GM12878 (cell line): ENCODE results near the gene ERCC1.
"Not testable (repeated sequence)": the region's sequence is repeated elsewhere in the genome, so short reads cannot be mapped to it uniquely, and the experiment has no call there.

ENCODE experiments used
- JUND ChIP-seq: IDR thresholded peaks from 2 replicates; pipeline ENCODE4 v1.6.1; 2012; ENCODE audit warnings: low read depth, mild to moderate bottlenecking, low read length, improper control_type of control experiment, moderate library complexity
- KDM1A ChIP-seq: fragments of 200-600 bp; sonication (generic); IDR thresholded peaks from 2 replicates; pipeline ENCODE4 v1.6.1; 2016; ENCODE audit warnings: borderline replicate concordance
- RFX5 ChIP-seq: IDR thresholded peaks from 2 replicates; pipeline ENCODE4 v1.6.1; 2011; ENCODE audit warnings: low read depth, low read length, improper control_type of control experiment
- SREBF1 ChIP-seq: IDR thresholded peaks from 2 replicates; pipeline ENCODE4 v1.6.1; 2012; ENCODE audit warnings: mild to moderate bottlenecking, low read length
- ZNF207 ChIP-seq: fragments of 450-650 bp; IDR thresholded peaks from 2 replicates; pipeline ENCODE4 v1.6.1; 2014; ENCODE audit warnings: antibody characterized with exemption, mild to moderate bottlenecking, borderline replicate concordance
- TF ChIP-seq, protein P1 (sequence below): IDR thresholded peaks from 2 replicates; pipeline ENCODE4 v1.6.1; 2012; ENCODE audit warnings: low read length, inconsistent platforms
- TF ChIP-seq, protein P2 (sequence below), 3 experiments: IDR thresholded peaks in 2 of 3; conservative IDR thresholded peaks in 1 of 3; 2 replicates each; pipeline ENCODE4 v1.5.1; 2011; ENCODE audit warnings: low read depth in 3 of 3, low read length in 3 of 3, mild to moderate bottlenecking in 3 of 3, control low read depth in 2 of 3, moderate library complexity in 2 of 3, inconsistent platforms in 1 of 3, mixed read lengths in 1 of 3; ENCODE audit not compliant: control insufficient read depth in 2 of 3, insufficient read depth in 1 of 3; ENCODE audit errors: extremely low read depth in 1 of 3

DNA sequence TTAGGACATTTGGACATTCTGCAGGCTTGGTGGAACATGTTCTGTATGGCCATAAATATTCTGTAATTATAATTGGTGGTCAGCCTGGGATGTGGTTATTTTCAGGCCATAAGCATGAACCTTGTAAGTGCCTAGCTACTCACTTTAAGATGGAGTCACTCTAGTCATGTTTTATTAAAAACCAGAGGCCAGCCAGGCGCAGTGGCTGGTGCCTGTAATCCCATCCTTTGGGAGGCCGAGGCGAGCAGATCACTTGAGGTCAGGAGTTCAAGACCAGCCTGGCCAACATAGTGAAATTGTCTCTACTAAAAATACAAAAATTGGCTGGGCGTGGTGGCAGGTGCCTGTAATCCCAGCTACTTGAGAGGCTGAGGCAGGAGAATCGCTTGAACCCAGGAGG is 16.1 kb downstream of the ERCC1 start:
- TF ChIP-seq JUND, KDM1A, RFX5, SREBF1, ZNF207: not testable (repeated sequence)
- TF ChIP-seq, protein P1, sequence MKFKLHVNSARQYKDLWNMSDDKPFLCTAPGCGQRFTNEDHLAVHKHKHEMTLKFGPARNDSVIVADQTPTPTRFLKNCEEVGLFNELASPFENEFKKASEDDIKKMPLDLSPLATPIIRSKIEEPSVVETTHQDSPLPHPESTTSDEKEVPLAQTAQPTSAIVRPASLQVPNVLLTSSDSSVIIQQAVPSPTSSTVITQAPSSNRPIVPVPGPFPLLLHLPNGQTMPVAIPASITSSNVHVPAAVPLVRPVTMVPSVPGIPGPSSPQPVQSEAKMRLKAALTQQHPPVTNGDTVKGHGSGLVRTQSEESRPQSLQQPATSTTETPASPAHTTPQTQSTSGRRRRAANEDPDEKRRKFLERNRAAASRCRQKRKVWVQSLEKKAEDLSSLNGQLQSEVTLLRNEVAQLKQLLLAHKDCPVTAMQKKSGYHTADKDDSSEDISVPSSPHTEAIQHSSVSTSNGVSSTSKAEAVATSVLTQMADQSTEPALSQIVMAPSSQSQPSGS = not testable (repeated sequence)
- TF ChIP-seq, protein P2, sequence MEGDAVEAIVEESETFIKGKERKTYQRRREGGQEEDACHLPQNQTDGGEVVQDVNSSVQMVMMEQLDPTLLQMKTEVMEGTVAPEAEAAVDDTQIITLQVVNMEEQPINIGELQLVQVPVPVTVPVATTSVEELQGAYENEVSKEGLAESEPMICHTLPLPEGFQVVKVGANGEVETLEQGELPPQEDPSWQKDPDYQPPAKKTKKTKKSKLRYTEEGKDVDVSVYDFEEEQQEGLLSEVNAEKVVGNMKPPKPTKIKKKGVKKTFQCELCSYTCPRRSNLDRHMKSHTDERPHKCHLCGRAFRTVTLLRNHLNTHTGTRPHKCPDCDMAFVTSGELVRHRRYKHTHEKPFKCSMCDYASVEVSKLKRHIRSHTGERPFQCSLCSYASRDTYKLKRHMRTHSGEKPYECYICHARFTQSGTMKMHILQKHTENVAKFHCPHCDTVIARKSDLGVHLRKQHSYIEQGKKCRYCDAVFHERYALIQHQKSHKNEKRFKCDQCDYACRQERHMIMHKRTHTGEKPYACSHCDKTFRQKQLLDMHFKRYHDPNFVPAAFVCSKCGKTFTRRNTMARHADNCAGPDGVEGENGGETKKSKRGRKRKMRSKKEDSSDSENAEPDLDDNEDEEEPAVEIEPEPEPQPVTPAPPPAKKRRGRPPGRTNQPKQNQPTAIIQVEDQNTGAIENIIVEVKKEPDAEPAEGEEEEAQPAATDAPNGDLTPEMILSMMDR (IDR thresholded peaks at IDR 0.05 in 2 of 3, conservative IDR thresholded peaks at IDR 0.05 in 1 of 3; ENCODE audit: control insufficient read depth in 2 of 3, extremely low read depth in 1 of 3, insufficient read depth in 1 of 3, low read depth in 3 of 3, low read length in 3 of 3) = not testable (repeated sequence)
